Measurements from ENCODE around the gene ABCC12.

- no peak for TF ChIP-seq BHLHE40 (IDR thresholded peaks at IDR 0.05; ENCODE audit: borderline replicate concordance)
- no peak for TF ChIP-seq PKNOX1 (IDR thresholded peaks at IDR 0.05)
- TF ChIP-seq FOXK2 (IDR thresholded peaks at IDR 0.05), result no peak
- no peak for TF ChIP-seq HDGF (IDR thresholded peaks at IDR 0.05; ENCODE audit: borderline replicate concordance)
- TF ChIP-seq SUZ12 (IDR thresholded peaks at IDR 0.05), result no peak
- TF ChIP-seq NFRKB (IDR thresholded peaks at IDR 0.05), result no peak
- no peak for TF ChIP-seq SP1 (IDR thresholded peaks at IDR 0.05)
- no peak for TF ChIP-seq ELF4 (IDR thresholded peaks at IDR 0.05)
- TF ChIP-seq TARDBP (IDR thresholded peaks at IDR 0.05), result no peak
- no peak for TF ChIP-seq LEF1 (IDR thresholded peaks at IDR 0.05; ENCODE audit: borderline replicate concordance)
- no peak for TF ChIP-seq FOXA1 (IDR thresholded peaks at IDR 0.05)
- TF ChIP-seq CTBP1 (IDR thresholded peaks at IDR 0.05; ENCODE audit: borderline replicate concordance), result no peak
- no peak for TF ChIP-seq ARNT (IDR thresholded peaks at IDR 0.05)
Measured at GRCh38 chr16:48125888-48126287, 29.9 kb downstream of the ABCC12 start.
